HG03378 (cell line): ENCODE measurements around the gene RAB40B.

Experiments used
- ATAC-seq: cut with Tn5 transposase; IDR thresholded peaks from one replicate; pipeline ENCODE4 v1.9.1; 2021; ENCODE audit warnings: mild to moderate bottlenecking, moderate library complexity; ENCODE audit not compliant: unreplicated experiment

Gene RAB40B

DNA sequence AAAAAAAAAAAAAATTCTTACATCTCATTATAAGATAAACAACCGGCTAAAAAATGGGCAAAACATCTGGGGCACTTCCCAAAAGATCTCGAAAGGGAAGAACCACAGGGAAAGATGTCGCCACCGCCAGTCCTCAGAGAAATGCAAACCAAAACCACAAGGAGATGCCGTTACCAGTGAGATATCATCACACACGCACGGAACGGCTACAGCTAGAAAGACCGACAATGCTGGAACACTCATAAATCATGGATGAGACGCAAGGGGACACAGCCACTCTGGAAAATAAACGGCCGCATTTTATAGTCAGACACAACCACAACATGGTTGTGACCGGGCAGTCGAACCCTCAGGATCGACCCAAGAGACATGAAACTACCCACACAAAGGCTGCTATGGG lies 74.8 kb downstream of the RAB40B start:
- ATAC-seq = no peak

- ATAC-seq = no peak
Observed at GRCh38 chr17:82619641-82620040, 78.9 kb downstream of the RAB40B start.

DNA sequence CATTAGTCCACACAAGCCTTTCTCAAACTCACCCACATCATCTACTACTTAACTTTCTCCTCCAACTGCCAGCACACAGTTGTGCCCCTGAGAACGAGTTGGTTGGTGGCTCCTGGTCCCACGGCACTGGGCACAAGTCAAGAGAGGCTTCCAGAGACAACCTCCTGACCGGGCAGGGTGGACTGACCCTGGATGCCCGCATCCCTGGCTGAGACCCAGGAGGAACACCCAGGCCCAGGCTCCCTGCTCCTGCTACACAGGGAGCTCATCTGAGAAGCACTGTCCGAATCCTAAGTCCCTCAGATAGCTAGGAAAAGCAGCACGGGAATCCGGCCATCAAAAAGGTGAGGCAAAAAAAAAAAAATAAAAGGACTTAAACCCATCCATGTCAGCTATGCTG lies 79.3 kb downstream of the RAB40B start:
- no peak for ATAC-seq

- no peak for ATAC-seq
Observed at GRCh38 chr17:82616021-82616711, 82.3 kb downstream of the RAB40B start.

DNA sequence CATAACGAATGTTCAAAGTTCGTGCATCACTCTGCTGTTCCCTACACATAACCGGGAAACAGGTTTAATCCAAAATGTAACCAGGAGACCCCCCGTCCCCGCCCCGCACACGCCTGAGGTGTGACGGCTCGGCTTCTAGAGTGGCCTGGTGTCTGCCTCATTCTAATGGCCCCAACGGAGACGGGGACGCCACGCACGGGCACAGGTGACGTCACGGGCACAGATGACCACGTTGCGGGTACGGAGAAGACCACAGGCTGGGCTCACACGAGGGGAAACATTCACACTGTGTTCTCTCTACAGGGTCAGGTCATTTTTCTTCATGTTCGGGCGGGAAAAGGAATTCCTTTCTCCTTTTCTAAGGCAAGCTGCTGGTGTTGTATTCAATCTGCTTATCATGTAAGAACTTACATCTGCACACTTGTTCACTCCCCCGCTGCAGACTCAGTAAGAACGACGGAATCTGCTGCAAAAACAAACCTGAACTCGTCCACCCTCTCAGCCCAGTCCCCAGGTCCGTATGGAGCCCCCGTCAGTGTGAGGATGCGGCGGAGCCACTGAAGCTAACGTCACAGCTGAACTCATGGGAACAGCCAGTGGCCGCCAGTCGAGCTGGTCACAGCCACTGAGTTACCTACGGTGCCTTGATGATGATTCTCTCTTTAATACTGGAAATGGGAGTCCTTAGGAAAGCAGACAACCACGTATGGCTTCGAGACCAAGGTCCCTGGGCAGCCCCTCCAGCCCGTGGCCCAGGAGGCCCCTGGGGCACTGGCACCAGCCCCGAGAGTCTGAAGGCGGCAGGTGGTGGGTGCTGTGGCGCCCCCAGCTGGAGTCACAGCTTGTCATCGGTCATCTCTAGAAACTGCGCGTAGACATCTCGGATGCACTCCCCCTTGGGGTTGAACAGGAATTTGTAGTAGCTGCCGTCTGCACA lies 83.1 kb downstream of the RAB40B start:
- ATAC-seq = no peak

DNA sequence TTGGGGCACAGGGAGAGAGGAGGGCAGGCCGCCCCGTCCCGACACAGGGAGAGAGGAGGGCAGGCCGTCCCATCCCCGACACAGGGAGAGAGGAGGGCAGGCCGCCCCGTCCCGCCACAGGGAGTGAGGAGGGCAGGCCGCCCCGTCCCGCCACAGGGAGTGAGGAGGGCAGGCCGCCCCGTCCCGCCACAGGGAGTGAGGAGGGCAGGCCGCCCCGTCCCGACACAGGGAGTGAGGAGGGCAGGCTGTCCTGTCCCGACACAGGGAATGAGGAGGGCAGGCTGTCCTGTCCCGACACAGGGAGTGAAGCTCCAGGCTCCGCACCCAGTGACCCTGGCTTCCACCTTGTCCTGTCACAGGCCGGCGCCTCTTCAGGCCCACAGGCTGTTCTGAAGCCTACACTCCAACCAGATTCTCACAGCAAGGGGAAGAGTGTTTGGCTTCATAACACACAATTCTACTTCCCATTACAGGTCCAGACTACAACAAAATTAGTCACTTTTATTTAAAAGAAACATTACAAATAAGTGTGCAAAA lies 84.3 kb downstream of the RAB40B start:
- no peak for ATAC-seq

DNA sequence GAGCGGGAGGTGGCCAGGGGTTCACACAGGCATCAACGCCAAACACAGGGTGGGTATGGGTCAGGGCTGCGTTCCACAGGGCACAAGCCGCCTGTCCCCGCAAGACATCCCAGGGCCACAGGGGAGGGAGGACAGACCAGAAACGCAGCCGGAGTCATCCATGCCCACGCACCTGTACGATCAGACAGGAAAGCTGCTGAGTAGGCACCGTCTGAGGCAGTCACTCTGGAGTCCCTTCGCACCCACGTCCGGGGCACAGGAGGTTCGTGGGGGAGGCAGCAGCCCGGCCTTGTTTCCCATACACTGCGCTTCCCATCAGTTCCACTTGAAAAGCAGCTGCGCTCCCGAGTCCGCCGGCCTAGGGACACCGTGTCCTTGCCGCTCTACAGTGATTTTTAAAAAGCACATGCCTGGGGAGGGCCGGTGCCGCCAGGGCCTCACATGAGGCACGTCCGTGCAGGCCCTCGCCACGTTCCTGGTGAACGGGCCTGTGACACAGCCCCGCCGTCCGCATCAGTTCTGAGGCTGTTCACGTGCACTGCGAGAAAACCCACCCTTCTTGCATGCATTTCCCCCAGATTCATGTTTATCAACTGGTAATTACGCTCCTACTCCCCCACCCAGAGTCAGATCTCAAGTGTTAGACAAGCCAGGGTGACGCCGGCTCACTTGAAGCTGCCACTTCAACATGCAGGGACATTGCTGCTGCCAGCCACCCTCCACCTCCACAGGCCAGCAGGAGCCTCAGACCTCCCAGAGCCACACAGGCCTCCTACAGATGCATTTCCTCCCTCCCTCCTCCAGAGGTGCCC lies 85.0 kb downstream of the RAB40B start:
- no peak for ATAC-seq

- no peak for ATAC-seq
Observed at GRCh38 chr17:82611140-82612058, 87.1 kb downstream of the RAB40B start.

- no peak for ATAC-seq
Observed at GRCh38 chr17:82609655-82610054, 88.8 kb downstream of the RAB40B start.

GRCh38 chr17:82608816-82609215 lies 89.7 kb downstream of the RAB40B start:
- ATAC-seq = no peak

GRCh38 chr17:82605939-82606600 lies 92.4 kb downstream of the RAB40B start:
- no peak for ATAC-seq
